Measurements from ENCODE around the gene XRCC1. TPM values are rescaled to one million over a fixed set of nuclear protein-coding genes. Genes with fewer than 3 reads are reported as not detected.

Gene XRCC1
- total and polyA plus RNA-seq, 2 of the 4 experiments (the other 2 are of a cell fraction): 12.5 to 21.3 TPM

DNA sequence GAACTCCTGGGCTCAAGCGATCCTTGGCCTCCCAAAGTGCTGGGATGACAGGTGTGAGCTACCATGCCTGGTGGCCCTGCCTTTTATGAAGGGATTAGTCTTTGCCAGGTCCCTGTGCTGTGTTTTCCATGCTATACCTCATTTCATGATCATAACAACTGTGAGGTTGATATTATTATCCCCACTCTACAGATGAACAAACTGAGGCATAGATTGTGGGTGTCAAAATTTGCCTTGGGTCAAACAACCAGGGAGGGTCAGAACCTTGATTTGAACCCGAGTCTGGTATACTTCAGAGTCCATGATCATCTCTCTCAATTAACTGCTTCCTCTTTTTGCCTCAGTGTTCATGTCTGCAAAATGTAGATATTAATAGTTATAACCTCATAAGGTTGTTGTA, 7.2 kb upstream of the XRCC1 start:
- Histone ChIP-seq H4K8ac (ENCODE audit: low read depth in 2 of 2, low read length in 2 of 2) (no peak overlapping the region), H3K79me1 (ENCODE audit: low read depth in 1 of 2, low read length in 2 of 2) (peaks cover 0 to 18% of the 10 kb centered on the region in 2 experiments; a peak in 3 of 4 replicates), H3K4ac (ENCODE audit: low read depth, low read length) (no peak overlapping the region), H3K4me3 (ENCODE audit: insufficient read depth, low read depth, low read length) (no peak overlapping the region), H3K9ac (ENCODE audit: low read depth, low read length) (no peak overlapping the region), H3K14ac (replicated peaks; ENCODE audit: low read depth, low read length) (no peak overlapping the region), H2BK5ac (ENCODE audit: low read depth, low read length, poor library complexity, severe bottlenecking) (no peak overlapping the region), H4K5ac (ENCODE audit: low read depth, low read length) (no peak overlapping the region), H2AFZ (replicated peaks; ENCODE audit: low read length, poor library complexity) (no peak overlapping the region), H3K18ac (ENCODE audit: low read depth, low read length) (no peak overlapping the region), H3K27me3 (ENCODE audit: control insufficient read depth, insufficient read depth, low read length) (no peaks in the 10 kb centered on the region), H4K20me1 (ENCODE audit: insufficient read depth, low read length) (no peaks in the 10 kb centered on the region; the same call in 1 of the 2 replicates), H2AK9ac (replicated peaks; ENCODE audit: low read depth, low read length, poor library complexity) (no peak overlapping the region), H4K91ac (ENCODE audit: insufficient read depth, low read depth, low read length) (no peak overlapping the region), H3K23ac (ENCODE audit: low read depth, low read length) (no peak overlapping the region), H2BK20ac (ENCODE audit: low read depth, low read length) (no peak overlapping the region), H3K9me3 (ENCODE audit: control insufficient read depth, insufficient read depth, low read length) (no peaks in the 10 kb centered on the region), H3K9me1 (ENCODE audit: insufficient read depth, low read length) (peaks cover 11% of the 10 kb centered on the region), H3K27ac (ENCODE audit: insufficient read depth, low read length) (no peak overlapping the region), H2AK5ac (ENCODE audit: low read depth, low read length) (no peak overlapping the region), H3K36me3 (ENCODE audit: control insufficient read depth, insufficient read depth, low read length) (peaks cover 7% of the 10 kb centered on the region; the same call in 1 of the 2 replicates), H3K4me1 (ENCODE audit: control insufficient read depth, insufficient read depth, low read length) (no peaks in the 10 kb centered on the region), H3K56ac (ENCODE audit: extremely low read depth, insufficient read depth, low read length) (no peak overlapping the region), H2BK15ac (ENCODE audit: low read depth, low read length) (no peak overlapping the region), H3K4me2 (ENCODE audit: low read depth, low read length) (no peak overlapping the region), H2BK120ac (ENCODE audit: low read depth, low read length) (no peak overlapping the region)
- DNase-seq: no peak
- no CpG with 5 or more reads among the region's 2 CpGs for WGBS, 2 experiments (ENCODE audit: extremely low coverage in 2 of 2, insufficient read length in 1 of 2)
- no peak for ATAC-seq (ENCODE audit: low read depth)
- ChIA-PET POLR2A (ENCODE audit: unreplicated experiment) (no interaction called here), CTCF (interaction anchor here (1.0 kb wide), 1 partner anchor 12 kb away, joined by 3 read pairs; no protein-coding TSS in a partner anchor)
- no TSS peak for BruUV-seq (replicated peaks)
- no peak for TF ChIP-seq RAD21 (IDR thresholded peaks at IDR 0.05; ENCODE audit: low read length)
- TF ChIP-seq NFE2L2 (IDR thresholded peaks at IDR 0.05; ENCODE audit: low read depth, low read length): no peak
- no peak for TF ChIP-seq CEBPB (IDR thresholded peaks at IDR 0.05; ENCODE audit: low read depth, low read length)
- TF ChIP-seq FOS (IDR thresholded peaks at IDR 0.05; ENCODE audit: low read depth, low read length): no peak
- TF ChIP-seq, protein P1, sequence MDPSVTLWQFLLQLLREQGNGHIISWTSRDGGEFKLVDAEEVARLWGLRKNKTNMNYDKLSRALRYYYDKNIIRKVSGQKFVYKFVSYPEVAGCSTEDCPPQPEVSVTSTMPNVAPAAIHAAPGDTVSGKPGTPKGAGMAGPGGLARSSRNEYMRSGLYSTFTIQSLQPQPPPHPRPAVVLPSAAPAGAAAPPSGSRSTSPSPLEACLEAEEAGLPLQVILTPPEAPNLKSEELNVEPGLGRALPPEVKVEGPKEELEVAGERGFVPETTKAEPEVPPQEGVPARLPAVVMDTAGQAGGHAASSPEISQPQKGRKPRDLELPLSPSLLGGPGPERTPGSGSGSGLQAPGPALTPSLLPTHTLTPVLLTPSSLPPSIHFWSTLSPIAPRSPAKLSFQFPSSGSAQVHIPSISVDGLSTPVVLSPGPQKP (IDR thresholded peaks at IDR 0.05; ENCODE audit: borderline replicate concordance, low read depth, low read length): no peak
- TF ChIP-seq SMC3 (IDR thresholded peaks at IDR 0.05; ENCODE audit: low read depth, low read length): no peak
- no peak for TF ChIP-seq MAFK (IDR thresholded peaks at IDR 0.05; ENCODE audit: low read depth, low read length)
- TF ChIP-seq POLR2A (IDR thresholded peaks at IDR 0.05; ENCODE audit: low read depth, low read length): no peak
- no peak for TF ChIP-seq CHD1 (IDR thresholded peaks at IDR 0.05; ENCODE audit: low read depth, low read length)
- TF ChIP-seq RFX5 (IDR thresholded peaks at IDR 0.05; ENCODE audit: low read depth, low read length): no peak
- no peak for TF ChIP-seq BHLHE40 (IDR thresholded peaks at IDR 0.05; ENCODE audit: low read depth, low read length)
- TF ChIP-seq, protein P2, sequence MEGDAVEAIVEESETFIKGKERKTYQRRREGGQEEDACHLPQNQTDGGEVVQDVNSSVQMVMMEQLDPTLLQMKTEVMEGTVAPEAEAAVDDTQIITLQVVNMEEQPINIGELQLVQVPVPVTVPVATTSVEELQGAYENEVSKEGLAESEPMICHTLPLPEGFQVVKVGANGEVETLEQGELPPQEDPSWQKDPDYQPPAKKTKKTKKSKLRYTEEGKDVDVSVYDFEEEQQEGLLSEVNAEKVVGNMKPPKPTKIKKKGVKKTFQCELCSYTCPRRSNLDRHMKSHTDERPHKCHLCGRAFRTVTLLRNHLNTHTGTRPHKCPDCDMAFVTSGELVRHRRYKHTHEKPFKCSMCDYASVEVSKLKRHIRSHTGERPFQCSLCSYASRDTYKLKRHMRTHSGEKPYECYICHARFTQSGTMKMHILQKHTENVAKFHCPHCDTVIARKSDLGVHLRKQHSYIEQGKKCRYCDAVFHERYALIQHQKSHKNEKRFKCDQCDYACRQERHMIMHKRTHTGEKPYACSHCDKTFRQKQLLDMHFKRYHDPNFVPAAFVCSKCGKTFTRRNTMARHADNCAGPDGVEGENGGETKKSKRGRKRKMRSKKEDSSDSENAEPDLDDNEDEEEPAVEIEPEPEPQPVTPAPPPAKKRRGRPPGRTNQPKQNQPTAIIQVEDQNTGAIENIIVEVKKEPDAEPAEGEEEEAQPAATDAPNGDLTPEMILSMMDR (conservative IDR thresholded peaks at IDR 0.05; ENCODE audit: low read depth, low read length): no peak
- no peak for TF ChIP-seq MXI1 (IDR thresholded peaks at IDR 0.05; ENCODE audit: borderline replicate concordance, low read depth, low read length)
- no peak for TF ChIP-seq MAZ (IDR thresholded peaks at IDR 0.05; ENCODE audit: borderline replicate concordance, low read depth, low read length)
- dilution Hi-C loops (cut with HindIII; ENCODE audit: low sequenced_read_pairs, unreplicated experiment): no loop called here
- in situ Hi-C loops (cut with MboI; ENCODE audit: low sequenced_read_pairs): no loop called here
- intact Hi-C loops (cut with micrococcal nuclease): no loop called here
